H9 (cell line): ENCODE results near the gene FBXO28. TPM values are rescaled to one million over a fixed set of nuclear protein-coding genes. Genes with fewer than 3 reads are reported as not detected.

Experiments used
- DNase-seq: peaks from one replicate; pipeline ENCODE4 v3.0.0-alpha.2; 2017
- H2AFZ ChIP-seq: one replicate; pipeline ENCODE4 v1.6.1; 2013; ENCODE audit warnings: mild to moderate bottlenecking, low read length, control low read depth, moderate library complexity
- H2AK5ac ChIP-seq: 2 replicates; pipeline ENCODE4 v1.6.1; 2013; ENCODE audit warnings: low read length, control low read depth, mixed read lengths; ENCODE audit not compliant: insufficient read length
- H2BK120ac ChIP-seq: one replicate; pipeline ENCODE4 v1.6.1; 2013; ENCODE audit warnings: low read depth, mild to moderate bottlenecking, low read length, control low read depth, inconsistent platforms; ENCODE audit not compliant: poor library complexity, severe bottlenecking
- H2BK12ac ChIP-seq: 2 replicates; pipeline ENCODE4 v1.6.1; 2013; ENCODE audit warnings: low read length, control low read depth, mixed read lengths, low read depth; ENCODE audit not compliant: insufficient read length
- H2BK15ac ChIP-seq: 2 replicates; pipeline ENCODE4 v1.6.1; 2013; ENCODE audit warnings: low read depth, low read length, control low read depth
- H2BK20ac ChIP-seq: one replicate; pipeline ENCODE4 v1.6.1; 2013; ENCODE audit warnings: low read depth, mild to moderate bottlenecking, low read length, control low read depth, inconsistent platforms; ENCODE audit not compliant: poor library complexity, severe bottlenecking
- H2BK5ac ChIP-seq: 2 replicates; pipeline ENCODE4 v1.6.1; 2013; ENCODE audit warnings: low read length, control low read depth, mixed read lengths; ENCODE audit not compliant: insufficient read length
- H3K14ac ChIP-seq: 2 replicates; pipeline ENCODE4 v1.6.1; 2013; ENCODE audit warnings: low read length, control low read depth; ENCODE audit not compliant: insufficient read depth
- H3K18ac ChIP-seq: 2 replicates; pipeline ENCODE4 v1.6.1; 2013; ENCODE audit warnings: low read depth, mild to moderate bottlenecking, mixed read lengths, low read length, control low read depth; ENCODE audit not compliant: insufficient read length
- H3K23ac ChIP-seq: 2 replicates; pipeline ENCODE4 v1.6.1; 2013; ENCODE audit warnings: low read length, control low read depth, mixed read lengths, low read depth; ENCODE audit not compliant: insufficient read length
- H3K23me2 ChIP-seq: 2 replicates; pipeline ENCODE4 v1.6.1; 2013; ENCODE audit warnings: low read depth, mild to moderate bottlenecking, mixed read lengths, low read length, control low read depth; ENCODE audit not compliant: insufficient read length, poor library complexity, severe bottlenecking
- H3K27ac ChIP-seq: 2 replicates; pipeline ENCODE4 v1.5.1; 2013; ENCODE audit warnings: low read length, control low read depth, mixed read lengths, low read depth; ENCODE audit not compliant: insufficient read length
- H3K27me3 ChIP-seq: 2 replicates; pipeline ENCODE4 v1.6.1; 2013; ENCODE audit warnings: low read length, control low read depth, inconsistent platforms; ENCODE audit not compliant: insufficient read depth
- H3K4ac ChIP-seq: 2 replicates; pipeline ENCODE4 v1.6.1; 2013; ENCODE audit warnings: low read depth, mild to moderate bottlenecking, control low read depth, inconsistent platforms, low read length, moderate library complexity
- H3K4me1 ChIP-seq: 2 replicates; pipeline ENCODE4 v1.6.1; 2013; ENCODE audit warnings: low read length, control low read depth, inconsistent platforms; ENCODE audit not compliant: insufficient read depth
- H3K4me2 ChIP-seq: 2 replicates; pipeline ENCODE4 v1.6.1; 2013; ENCODE audit warnings: low read length, control low read depth, mixed read lengths; ENCODE audit not compliant: insufficient read length, insufficient read depth
- H3K56ac ChIP-seq: 2 replicates; pipeline ENCODE4 v1.6.1; 2013; ENCODE audit warnings: low read depth, mild to moderate bottlenecking, mixed read lengths, low read length, control low read depth; ENCODE audit not compliant: insufficient read length
- H3K79me1 ChIP-seq: 2 replicates; pipeline ENCODE4 v1.6.1; 2013; ENCODE audit warnings: low read depth, mild to moderate bottlenecking, moderate library complexity, low read length, control low read depth, inconsistent platforms; ENCODE audit not compliant: insufficient read depth, poor library complexity, severe bottlenecking
- H3K79me2 ChIP-seq: 2 replicates; pipeline ENCODE4 v1.6.1; 2013; ENCODE audit warnings: low read length, control low read depth, inconsistent platforms; ENCODE audit not compliant: insufficient read depth
- H3K9ac ChIP-seq: 2 replicates; pipeline ENCODE4 v1.6.1; 2013; ENCODE audit warnings: low read length, control low read depth, mixed read lengths; ENCODE audit not compliant: insufficient read length; ENCODE audit errors: extremely low read depth
- H3K9me3 ChIP-seq: one replicate; pipeline ENCODE4 v1.6.1; 2013; ENCODE audit warnings: low read depth, low read length, inconsistent platforms; ENCODE audit not compliant: control insufficient read depth
- H3T11ph ChIP-seq: one replicate; pipeline ENCODE4 v1.6.1; 2013; ENCODE audit warnings: mild to moderate bottlenecking, low read length, control low read depth, inconsistent platforms
- H4K20me1 ChIP-seq: one replicate; pipeline ENCODE4 v1.6.1; 2013; ENCODE audit not compliant: control insufficient read depth, insufficient read length, insufficient read depth
- H4K5ac ChIP-seq: 2 replicates; pipeline ENCODE4 v1.6.1; 2013; ENCODE audit warnings: low read depth, mild to moderate bottlenecking, mixed read lengths, low read length, control low read depth; ENCODE audit not compliant: insufficient read length
- H4K8ac ChIP-seq: replicated peaks from 2 replicates; pipeline ENCODE4 v1.6.1; 2013; ENCODE audit warnings: low read length, control low read depth, mixed read lengths, low read depth; ENCODE audit not compliant: insufficient read length
- H4K91ac ChIP-seq: 2 replicates; pipeline ENCODE4 v1.6.1; 2013; ENCODE audit warnings: low read depth, mild to moderate bottlenecking, moderate library complexity, mixed read lengths, low read length, control low read depth; ENCODE audit not compliant: insufficient read length
- H3K27ac Mint-ChIP-seq, 3 experiments: 2 replicates in 2 of 3; 3 replicates in 1 of 3; pipeline ENCODE4 v1.8.0; 2020 to 2021; ENCODE audit warnings: mixed read lengths in 3 of 3, mild to moderate bottlenecking in 1 of 3, moderate library complexity in 1 of 3
- H3K27me3 Mint-ChIP-seq: 2 replicates; pipeline ENCODE4 v1.8.0; 2021; ENCODE audit warnings: low read depth, mild to moderate bottlenecking, moderate library complexity, mixed read lengths
- H3K36me3 Mint-ChIP-seq, 3 experiments: 2 replicates in 2 of 3; 3 replicates in 1 of 3; pipeline ENCODE4 v1.8.0; 2020 to 2021; ENCODE audit warnings: low read depth in 3 of 3, mixed read lengths in 3 of 3; ENCODE audit not compliant: insufficient read depth in 1 of 3
- H3K4me1 Mint-ChIP-seq, 2 experiments: 2 replicates each; pipeline ENCODE4 v1.8.0; 2020; ENCODE audit warnings: mixed read lengths in 2 of 2
- H3K4me3 Mint-ChIP-seq, 2 experiments: 2 replicates in 1 of 2; 3 replicates in 1 of 2; pipeline ENCODE4 v1.8.0; 2020 to 2021; ENCODE audit warnings: mild to moderate bottlenecking in 2 of 2, mixed read lengths in 2 of 2, moderate library complexity in 1 of 2
- H3K9me3 Mint-ChIP-seq, 2 experiments: 2 replicates in 1 of 2; 3 replicates in 1 of 2; pipeline ENCODE4 v1.8.0; 2020; ENCODE audit warnings: mild to moderate bottlenecking in 2 of 2, mixed read lengths in 2 of 2, moderate library complexity in 1 of 2
- CTCF ChIP-seq: fragments of 200-600 bp; sonication (generic); conservative IDR thresholded peaks from 3 replicates; pipeline ENCODE4 v1.8.0; 2021; ENCODE audit warnings: antibody characterized with exemption, mild to moderate bottlenecking
- WGBS: extraction: QIAGEN DNeasy Blood & Tissue Kit; methylation state at CpG from one replicate; pipeline ENCODE4 v1.1.7; 2013; ENCODE audit warnings: missing lambda C conversion rate, low lambda C conversion rate, mixed read lengths; ENCODE audit not compliant: insufficient read length; ENCODE audit errors: extremely low coverage; 5-methylcytosine and 5-hydroxymethylcytosine counted together
- total RNA-seq: library from RNA; stranded (reverse); gene quantifications from 2 replicates; pipeline ENCODE4 v1.2.1, GENCODE V29; 2021

FBXO28 gene
- total RNA-seq, 1 experiment from 2014 or later = 55.0 TPM

DNA sequence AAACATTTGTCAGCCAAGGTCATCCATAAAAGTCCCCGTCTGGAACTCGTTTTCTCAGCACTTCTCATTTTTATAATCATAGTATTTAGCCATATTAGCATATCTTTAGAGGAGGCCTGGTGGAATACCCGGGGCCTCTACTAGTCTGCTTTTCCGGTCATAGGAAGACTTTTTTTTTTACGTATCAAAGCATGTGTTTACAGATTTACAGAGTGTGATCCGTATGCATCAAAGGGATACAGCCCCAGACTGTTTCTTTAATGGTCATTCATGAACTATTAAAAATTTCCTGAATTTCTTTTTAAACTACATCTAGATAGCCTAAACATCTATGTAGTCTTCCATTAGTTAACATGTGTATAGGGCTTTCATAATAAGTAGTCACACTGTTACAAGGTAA is 45.6 kb downstream of the FBXO28 start:
- no CpG with 5 or more reads among the region's 6 CpGs for WGBS
- Histone ChIP-seq H2BK5ac (no peak overlapping the region), H2BK15ac (no peak overlapping the region), H3K79me2 (no peaks in the 10 kb centered on the region), H4K91ac (no peak overlapping the region), H3K56ac (no peak overlapping the region), H3K79me1 (no peaks in the 10 kb centered on the region), H2AK5ac (no peak overlapping the region), H3K27ac (no peak overlapping the region), H3K9me3 (no peaks in the 10 kb centered on the region), H4K20me1 (no peaks in the 10 kb centered on the region), H3K23me2 (no peaks in the 10 kb centered on the region), H4K5ac (no peak overlapping the region), H2BK120ac (no peak overlapping the region), H3K4ac (no peak overlapping the region), H3K9ac (no peak overlapping the region), H2BK20ac (no peak overlapping the region), H3K18ac (no peak overlapping the region), H3K4me1 (no peaks in the 10 kb centered on the region; the same call in none of the 2 replicates), H3K14ac (no peak overlapping the region), H3K23ac (no peak overlapping the region), H2BK12ac (no peak overlapping the region), H4K8ac (no peak overlapping the region), H2AFZ (no peak overlapping the region), H3T11ph (no peak overlapping the region), H3K27me3 (no peaks in the 10 kb centered on the region), H3K4me2 (no peak overlapping the region)
- DNase-seq = no peak
- Mint-ChIP-seq H3K4me1 (peaks cover 14 to 16% of the 10 kb centered on the region in 2 experiments), H3K36me3 (peaks cover 27 to 49% (median 46%) of the 10 kb centered on the region in 3 experiments), H3K9me3 (no peaks in the 10 kb centered on the region; a peak in 1 of 5 replicates), H3K4me3 (no peak overlapping the region), H3K27me3 (no peaks in the 10 kb centered on the region), H3K27ac (peak overlapping the region in 2 of 3 experiments; percentile 27 to 70; a peak in 3 of 7 replicates)
- TF ChIP-seq CTCF = no peak
